ENCODE data around the gene CIITA.

DNA sequence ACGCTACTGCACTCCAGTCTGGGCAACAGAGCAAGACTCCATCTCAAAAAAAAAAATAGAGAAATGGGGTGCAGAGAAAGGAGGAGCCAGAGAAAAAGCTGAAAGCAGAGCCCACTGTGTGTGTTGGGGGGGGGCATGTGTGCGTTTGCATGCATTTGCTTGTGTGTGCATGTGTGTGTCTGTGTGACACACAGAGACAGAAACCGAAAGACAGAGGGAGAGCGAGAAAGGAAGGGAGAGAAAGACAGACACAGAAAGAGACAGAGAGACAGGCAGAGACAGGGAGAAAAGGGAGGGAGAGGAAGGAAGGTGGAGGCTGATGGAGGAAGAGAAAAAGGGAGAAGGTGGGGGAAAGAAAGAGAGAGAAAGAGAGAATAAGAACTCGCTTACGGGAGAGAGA, 9.8 kb upstream of the CIITA start:
- no peak for TF ChIP-seq POLR2A (IDR thresholded peaks at IDR 0.05)
- TF ChIP-seq, protein P1, sequence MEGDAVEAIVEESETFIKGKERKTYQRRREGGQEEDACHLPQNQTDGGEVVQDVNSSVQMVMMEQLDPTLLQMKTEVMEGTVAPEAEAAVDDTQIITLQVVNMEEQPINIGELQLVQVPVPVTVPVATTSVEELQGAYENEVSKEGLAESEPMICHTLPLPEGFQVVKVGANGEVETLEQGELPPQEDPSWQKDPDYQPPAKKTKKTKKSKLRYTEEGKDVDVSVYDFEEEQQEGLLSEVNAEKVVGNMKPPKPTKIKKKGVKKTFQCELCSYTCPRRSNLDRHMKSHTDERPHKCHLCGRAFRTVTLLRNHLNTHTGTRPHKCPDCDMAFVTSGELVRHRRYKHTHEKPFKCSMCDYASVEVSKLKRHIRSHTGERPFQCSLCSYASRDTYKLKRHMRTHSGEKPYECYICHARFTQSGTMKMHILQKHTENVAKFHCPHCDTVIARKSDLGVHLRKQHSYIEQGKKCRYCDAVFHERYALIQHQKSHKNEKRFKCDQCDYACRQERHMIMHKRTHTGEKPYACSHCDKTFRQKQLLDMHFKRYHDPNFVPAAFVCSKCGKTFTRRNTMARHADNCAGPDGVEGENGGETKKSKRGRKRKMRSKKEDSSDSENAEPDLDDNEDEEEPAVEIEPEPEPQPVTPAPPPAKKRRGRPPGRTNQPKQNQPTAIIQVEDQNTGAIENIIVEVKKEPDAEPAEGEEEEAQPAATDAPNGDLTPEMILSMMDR (IDR thresholded peaks at IDR 0.05), result no peak

All from transverse colon (tissue), 3 donors.